ENCODE measurements around the gene CRYZL1.

CRYZL1 gene

DNA sequence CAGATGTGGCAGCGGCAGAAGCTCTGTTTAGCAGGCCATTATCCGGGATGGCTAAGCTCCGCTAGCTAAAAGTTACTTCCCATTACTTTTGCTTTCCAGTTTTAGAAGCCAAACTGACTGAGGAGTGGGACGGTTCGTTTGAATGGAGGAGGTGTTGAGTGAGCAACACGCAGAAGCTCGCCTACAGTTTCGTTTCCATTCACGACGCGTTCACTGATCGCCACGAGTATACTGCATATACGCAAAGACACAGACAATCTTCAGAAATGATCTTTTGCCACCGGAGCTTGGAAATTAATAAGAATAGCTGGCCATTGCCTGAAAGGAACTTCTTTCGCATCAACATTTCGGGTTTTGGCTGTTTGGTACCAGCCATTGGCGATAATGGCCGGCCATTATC is 84.1 kb downstream of the CRYZL1 start:
- no peak for DNase-seq

DNA sequence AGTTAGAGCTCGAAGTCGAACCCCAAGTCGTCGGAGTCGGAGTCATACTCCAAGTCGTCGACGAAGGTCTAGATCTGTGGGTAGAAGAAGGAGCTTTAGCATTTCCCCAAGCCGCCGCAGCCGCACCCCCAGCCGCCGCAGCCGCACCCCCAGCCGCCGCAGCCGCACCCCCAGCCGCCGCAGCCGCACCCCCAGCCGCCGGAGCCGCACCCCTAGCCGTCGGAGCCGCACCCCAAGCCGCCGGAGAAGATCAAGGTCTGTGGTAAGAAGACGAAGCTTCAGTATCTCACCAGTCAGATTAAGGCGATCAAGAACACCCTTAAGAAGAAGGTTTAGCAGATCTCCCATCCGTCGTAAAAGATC is 86.6 kb downstream of the CRYZL1 start:
- no peak for DNase-seq

DNA sequence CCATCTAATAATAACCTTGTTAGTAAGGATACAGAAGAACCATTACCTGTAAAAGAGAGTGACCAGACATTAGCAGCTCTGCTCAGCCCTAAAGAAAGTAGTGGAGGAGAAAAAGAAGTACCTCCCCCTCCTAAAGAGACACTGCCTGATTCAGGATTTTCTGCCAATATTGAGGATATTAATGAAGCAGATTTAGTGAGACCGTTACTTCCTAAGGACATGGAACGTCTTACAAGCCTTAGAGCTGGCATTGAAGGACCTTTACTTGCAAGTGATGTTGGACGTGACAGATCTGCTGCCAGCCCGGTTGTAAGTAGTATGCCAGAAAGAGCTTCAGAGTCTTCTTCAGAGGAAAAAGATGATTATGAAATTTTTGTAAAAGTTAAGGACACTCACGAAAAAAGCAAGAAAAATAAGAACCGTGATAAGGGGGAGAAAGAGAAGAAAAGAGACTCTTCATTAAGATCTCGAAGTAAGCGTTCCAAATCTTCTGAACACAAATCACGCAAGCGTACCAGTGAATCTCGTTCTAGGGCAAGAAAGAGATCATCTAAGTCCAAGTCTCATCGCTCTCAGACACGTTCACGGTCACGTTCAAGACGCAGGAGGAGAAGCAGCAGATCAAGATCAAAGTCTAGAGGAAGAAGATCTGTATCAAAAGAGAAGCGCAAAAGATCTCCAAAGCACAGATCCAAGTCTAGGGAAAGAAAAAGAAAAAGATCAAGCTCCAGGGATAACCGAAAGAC is 87.1 kb downstream of the CRYZL1 start:
- no peak for DNase-seq

DNA sequence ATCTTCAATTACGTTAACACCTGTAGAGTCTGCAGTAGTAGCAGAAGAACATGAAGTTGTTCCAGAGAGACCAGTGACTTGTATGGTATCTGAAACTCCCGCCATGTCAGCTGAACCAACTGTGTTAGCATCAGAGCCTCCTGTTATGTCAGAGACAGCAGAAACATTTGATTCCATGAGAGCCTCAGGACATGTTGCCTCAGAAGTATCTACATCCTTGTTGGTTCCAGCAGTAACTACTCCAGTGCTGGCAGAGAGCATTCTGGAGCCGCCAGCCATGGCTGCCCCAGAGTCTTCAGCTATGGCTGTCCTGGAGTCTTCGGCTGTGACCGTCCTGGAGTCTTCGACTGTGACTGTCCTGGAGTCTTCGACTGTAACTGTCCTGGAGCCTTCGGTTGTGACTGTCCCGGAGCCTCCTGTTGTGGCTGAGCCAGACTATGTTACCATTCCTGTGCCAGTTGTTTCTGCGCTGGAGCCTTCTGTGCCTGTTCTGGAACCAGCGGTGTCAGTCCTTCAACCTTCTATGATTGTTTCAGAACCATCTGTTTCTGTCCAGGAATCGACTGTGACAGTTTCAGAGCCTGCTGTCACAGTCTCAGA is 88.4 kb downstream of the CRYZL1 start:
- no peak for DNase-seq

DNA sequence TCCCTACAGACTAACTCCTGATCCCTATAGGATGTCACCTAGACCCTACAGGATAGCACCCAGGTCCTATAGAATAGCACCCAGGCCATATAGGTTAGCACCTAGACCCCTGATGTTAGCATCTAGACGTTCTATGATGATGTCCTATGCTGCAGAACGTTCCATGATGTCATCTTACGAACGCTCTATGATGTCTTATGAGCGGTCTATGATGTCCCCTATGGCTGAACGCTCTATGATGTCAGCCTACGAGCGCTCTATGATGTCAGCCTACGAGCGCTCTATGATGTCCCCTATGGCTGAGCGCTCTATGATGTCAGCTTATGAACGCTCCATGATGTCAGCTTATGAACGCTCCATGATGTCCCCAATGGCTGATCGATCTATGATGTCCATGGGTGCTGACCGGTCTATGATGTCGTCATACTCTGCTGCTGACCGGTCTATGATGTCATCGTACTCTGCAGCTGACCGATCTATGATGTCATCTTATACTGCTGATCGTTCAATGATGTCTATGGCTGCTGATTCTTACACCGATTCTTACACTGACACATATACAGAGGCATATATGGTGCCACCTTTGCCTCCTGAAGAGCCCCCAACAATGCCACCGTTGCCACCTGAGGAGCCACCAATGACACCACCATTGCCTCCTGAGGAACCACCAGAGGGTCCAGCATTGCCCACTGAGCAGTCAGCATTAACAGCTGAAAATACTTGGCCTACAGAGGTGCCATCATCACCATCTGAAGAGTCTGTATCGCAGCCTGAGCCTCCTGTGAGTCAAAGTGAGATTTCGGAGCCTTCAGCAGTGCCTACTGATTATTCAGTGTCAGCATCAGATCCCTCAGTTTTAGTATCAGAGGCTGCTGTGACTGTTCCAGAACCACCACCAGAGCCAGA is 89.2 kb downstream of the CRYZL1 start:
- DNase-seq = no peak

DNA sequence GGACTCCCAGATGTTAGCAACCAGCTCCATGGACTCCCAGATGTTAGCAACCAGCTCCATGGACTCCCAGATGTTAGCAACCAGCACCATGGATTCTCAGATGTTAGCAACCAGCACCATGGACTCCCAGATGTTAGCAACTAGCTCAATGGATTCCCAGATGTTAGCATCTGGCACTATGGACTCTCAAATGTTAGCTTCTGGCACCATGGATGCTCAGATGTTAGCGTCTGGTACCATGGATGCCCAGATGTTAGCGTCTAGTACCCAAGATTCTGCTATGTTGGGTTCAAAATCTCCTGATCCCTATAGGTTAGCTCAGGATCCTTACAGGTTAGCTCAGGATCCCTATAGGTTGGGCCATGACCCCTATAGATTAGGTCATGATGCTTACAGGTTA is 89.9 kb downstream of the CRYZL1 start:
- DNase-seq = no peak

DNA sequence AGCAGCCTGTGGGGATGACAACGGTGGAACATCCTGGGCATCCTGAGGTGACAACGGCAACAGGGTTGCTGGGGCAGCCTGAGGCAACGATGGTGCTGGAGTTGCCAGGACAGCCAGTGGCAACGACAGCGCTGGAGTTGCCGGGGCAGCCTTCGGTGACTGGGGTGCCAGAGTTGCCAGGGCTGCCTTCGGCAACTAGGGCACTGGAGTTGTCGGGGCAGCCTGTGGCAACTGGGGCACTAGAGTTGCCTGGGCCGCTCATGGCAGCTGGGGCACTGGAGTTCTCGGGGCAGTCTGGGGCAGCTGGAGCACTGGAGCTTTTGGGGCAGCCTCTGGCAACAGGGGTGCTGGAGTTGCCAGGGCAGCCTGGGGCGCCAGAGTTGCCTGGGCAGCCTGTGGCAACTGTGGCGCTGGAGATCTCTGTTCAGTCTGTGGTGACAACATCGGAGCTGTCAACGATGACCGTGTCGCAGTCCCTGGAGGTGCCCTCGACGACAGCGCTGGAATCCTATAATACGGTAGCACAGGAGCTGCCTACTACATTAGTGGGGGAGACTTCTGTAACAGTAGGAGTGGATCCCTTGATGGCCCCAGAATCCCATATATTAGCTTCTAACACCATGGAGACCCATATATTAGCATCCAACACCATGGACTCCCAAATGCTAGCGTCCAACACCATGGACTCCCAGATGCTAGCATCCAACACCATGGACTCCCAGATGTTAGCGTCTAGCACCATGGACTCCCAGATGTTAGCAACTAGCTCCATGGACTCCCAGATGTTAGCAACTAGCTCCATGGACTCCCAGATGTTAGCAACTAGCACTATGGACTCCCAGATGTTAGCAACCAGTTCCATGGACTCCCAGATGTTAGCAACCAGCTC is 90.5 kb downstream of the CRYZL1 start:
- no peak for DNase-seq

DNA sequence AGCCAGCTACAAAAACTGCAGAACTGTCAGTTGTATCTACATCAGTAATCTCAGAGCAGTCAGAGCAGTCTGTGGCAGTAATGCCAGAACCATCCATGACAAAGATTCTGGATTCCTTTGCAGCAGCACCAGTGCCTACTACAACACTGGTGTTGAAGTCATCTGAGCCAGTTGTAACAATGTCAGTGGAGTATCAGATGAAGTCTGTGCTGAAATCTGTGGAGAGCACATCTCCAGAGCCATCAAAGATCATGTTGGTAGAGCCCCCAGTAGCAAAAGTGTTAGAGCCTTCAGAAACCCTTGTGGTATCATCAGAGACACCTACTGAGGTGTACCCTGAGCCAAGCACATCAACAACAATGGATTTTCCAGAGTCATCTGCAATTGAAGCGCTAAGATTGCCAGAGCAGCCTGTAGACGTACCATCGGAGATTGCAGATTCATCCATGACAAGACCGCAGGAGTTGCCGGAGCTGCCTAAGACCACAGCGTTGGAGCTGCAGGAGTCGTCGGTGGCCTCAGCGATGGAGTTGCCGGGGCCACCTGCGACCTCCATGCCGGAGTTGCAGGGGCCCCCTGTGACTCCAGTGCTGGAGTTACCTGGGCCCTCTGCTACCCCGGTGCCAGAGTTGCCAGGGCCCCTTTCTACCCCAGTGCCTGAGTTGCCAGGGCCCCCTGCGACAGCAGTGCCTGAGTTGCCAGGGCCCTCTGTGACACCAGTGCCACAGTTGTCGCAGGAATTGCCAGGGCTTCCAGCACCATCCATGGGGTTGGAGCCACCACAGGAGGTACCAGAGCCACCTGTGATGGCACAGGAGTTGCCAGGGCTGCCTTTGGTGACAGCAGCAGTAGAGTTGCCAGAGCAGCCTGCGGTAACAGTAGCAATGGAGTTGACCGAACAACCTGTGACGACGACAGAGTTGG is 91.4 kb downstream of the CRYZL1 start:
- no peak for DNase-seq

DNA sequence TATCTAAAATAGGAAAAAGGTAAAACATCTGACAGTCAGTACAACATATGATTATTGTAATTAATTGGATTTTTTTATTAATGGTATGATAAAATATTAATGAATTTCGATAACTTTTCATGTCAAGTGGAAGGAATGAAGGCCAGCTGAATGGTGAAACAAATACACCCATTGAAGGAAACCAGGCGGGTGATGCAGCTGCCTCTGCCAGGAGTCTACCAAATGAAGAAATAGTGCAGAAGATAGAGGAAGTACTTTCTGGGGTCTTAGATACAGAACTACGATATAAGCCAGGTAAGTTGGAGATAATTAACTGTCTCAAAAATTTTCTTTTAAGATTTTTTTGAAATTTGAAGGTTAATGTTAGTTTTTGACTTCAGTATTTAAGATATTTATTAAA is 95.5 kb downstream of the CRYZL1 start:
- DNase-seq = no peak

DNA sequence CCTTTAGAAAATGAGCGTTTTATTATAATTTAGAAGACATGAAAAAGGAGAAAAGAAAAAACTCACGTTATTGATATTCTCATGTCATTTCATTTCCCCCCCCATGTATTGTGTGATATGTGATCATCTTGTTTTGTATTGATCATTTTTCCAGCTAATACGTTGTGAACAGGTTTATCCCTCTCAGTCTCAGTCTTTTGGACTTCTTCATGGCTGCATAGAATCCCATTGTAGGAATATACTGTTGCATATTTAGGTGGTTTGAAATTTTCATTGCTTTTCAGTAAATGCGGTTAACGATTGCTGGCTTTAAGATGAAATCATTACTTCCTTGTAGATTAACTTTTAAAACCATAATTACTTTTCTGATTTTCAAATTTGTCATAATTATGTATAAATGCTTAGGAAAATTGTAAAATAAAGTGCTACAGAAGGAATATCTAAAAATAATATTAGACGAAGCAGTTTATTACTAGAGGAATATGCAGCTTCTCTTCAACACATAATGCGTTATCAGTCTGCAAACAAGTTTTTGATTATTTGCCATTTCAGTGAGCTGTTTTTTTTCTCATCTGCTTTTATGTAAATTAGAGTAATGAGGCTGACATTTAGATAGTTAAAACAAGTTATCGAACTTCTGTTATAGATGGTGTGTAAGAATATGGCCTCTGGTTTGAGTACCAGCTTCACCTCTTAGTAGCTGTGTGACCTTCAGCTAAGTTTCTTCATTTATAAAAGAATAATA is 96.9 kb downstream of the CRYZL1 start:
- no peak for DNase-seq

DNA sequence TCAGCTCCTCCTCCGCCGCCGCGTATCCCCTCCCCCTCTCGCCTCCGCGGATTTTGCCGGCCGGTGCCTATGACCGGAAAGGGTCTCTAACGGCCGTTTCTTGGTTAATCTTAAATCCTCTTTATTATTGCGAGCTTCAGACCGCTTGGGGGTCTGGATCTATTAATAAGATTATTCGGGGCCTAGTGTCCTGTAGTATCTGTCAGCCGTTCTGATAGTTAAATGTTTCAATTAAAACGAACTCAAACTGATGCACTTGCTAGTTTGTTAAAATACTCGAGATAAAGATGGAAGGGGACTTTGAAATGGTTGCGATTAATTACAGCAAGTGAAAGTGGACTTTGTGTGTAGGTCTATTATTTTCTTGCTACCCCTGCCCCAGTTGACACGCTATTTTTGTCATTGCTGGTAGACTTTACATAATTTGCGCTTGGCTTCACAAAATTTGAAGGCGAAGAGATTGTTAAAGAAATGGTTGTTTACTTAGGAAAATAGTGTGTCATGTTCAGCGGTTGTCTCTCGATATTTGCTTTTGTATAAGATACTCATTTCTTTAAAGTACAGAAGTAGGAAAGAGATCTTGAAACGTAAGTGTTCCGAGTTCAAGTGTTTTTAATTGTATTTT is 97.9 kb downstream of the CRYZL1 start:
- DNase-seq = no peak

DNA sequence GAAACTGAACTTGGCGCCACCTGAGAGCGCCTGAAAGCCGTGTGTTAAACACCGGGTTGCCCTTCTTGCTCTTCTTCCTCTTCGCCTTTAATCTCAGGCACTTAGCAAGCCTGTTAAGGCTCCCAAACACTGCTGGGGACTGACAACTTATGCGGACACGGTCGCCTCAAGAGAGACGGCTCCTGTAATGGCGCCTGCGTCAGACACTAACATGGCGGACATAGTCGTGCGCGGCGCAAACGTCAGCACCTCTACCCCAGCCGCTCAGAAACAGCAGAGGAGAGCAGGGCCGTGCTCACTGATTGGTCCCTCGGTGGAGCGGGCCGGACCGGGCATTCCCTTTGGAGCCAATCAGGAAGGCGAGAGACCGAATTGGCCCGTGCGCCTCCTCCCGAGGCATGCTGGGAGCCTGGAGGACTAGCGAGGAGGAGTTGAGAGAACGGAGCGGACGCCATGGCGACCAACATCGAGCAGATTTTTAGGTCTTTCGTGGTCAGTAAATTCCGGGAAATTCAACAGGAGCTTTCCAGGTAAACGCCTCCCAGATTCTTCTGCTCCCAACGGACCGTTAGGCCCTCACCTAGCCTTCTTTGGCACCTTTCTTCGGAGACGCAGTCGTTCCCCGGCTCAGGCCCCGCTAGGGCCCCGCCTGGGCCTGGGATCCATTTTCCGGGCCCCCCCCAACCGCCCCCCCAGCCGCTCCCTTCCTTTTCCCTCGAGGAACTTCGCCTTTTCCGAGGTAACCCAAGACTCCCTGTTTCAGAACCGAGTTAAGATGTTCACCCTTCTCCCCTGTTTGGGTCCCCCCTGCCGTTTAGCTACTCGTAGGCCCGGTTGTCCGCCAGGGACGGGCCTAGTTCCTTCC is 98.7 kb downstream of the CRYZL1 start, which contains the start of gene SON:
SON (plus strand) TSS at position 399 of the 865 bp plus-strand sequence; CDS start at position 454, 55 bp downstream.
- peak; percentile 93 for DNase-seq

DNA sequence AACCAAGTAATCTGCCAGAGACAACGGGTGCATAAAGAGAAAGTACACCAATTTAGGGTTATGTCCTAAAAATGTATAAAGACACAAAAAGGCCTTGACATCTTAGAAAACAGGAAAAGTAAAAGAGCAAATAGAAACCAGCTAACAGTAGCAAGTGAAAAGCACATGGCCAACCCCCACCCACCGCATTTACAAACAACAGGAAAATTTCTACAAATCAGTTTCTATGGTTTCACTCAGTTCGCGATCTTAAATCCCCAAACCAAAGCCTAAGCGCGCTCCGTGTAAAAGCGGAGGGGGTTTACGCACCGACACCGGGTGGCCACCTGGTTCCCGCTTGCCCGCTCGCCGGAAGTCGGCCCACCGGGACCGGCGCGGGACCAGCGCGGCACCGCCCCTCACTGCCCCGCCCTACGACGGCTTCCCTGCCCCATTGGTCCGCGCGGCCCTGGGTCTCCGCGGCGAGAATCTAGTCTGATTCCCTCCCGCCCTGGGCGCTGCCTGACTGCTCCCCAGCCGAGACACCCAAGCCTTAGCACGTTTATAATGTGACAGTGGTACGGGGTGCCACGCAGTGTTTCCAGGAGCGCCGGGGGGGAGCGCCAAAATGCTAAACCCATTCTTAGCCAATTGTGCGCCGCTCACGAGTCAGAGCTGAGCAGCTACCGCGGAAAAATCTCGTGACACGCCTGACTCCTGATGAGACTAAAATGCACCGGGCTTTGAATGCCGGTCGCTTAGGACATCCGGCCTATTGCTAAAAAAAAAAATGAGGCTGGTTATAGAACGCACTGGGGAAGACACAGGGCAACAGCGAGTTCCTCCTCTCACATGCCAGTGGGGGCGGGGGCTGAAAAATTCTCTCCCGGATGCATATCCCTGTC is 99.5 kb downstream of the CRYZL1 start, which contains the start of gene GART:
GART (minus strand) TSS at position 362 of the 884 bp plus-strand sequence. CDS start 2,802 bp downstream, outside the sequence.
- DNase-seq = peak; percentile 82

DNA sequence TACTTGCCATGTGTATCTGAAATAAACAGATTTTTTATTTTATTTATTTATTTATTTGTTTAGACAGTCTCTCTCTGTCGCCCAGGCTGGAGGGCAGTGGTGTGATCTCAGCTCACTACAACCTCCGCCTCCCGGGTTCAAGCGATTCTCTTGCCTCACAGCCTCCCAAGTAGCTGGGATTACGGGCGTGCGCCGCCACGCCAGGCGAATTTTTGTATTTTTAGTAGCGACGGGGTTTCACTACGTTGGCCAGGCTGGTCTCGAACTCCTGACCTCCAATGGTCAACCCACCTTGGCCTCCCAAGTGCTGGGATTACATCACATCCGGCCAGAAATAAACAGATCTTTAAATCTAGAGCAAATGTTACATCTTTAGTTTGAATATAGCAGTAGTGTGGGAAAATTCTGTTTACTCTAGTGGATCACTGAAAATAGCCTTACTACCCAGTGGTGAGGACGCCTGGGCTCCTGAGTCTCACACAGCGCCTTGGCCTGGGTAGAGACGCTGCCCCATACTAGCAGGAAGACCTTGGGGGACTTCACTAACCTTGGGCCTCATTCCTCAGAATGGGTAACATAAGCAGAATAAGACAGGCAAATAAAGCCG is 100.3 kb downstream of the CRYZL1 start:
- peak; percentile 13 for DNase-seq

DNA sequence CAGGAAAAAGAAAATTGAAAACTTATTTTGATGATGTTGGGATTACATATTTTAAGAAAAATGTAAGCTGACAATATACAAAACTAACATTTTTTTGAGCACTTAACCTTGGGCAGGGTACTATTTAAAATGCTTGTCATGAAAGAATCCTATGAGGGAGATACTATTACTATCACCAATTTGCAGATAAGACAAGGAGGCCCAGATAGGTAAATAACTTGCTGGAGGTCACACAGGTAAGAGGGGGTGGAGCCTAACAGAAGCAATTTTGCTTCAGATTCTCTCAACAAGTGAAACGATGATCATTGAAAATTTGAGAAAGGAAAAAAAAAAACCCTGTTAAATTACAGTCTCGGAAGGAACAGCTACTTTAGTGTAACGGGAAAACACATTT is 100.8 kb downstream of the CRYZL1 start:
- no peak for DNase-seq

DNA sequence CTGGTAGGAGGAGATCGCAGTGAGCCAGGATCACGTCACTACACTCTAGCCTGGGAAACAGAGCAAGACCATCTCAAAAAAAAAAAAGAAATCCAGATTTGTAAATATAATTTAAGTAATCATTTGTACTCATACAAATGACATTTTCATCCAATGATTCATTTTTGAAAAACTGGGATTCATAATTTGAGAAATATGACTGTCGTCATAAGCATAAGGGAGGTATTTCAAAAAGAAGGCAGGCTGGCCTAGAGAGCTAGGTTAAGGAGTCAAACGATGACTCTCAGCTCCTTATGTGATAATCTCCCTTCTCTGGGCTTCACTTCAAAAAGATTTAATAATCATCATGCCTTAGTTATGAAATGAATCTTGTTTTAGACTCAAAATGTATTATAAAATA is 101.9 kb downstream of the CRYZL1 start:
- no peak for DNase-seq

Measured in NCI-H2029 treated with DMSO at 0.1 percent for 48 hours (cell line).